Neutrophil (primary cell): ENCODE data around the gene CNKSR1.

Experiments used
- H3K27ac ChIP-seq: fragments of 200-600 bp; sonication (generic); 2 replicates; pipeline ENCODE4 v1.5.1; 2016; ENCODE audit warnings: mild to moderate bottlenecking, moderate library complexity
- H3K27me3 ChIP-seq: fragments of 200-600 bp; sonication (generic); 2 replicates; pipeline ENCODE4 v1.6.0; 2016; ENCODE audit warnings: mild to moderate bottlenecking
- H3K36me3 ChIP-seq: fragments of 200-600 bp; sonication (generic); 2 replicates; pipeline ENCODE4 v1.5.1; 2017
- H3K4me1 ChIP-seq, 2 experiments: fragments of 200-600 bp in 1 of 2; sonication (generic) in 1 of 2; 1 replicate in 1 of 2; 2 replicates in 1 of 2; pipeline versions ENCODE4 v1.5.1 to v1.6.1; 2013 to 2016; ENCODE audit warnings: low read depth in 1 of 2, low read length in 1 of 2, mild to moderate bottlenecking in 1 of 2, moderate library complexity in 1 of 2; ENCODE audit not compliant: control insufficient read depth in 1 of 2, insufficient read depth in 1 of 2
- H3K4me3 ChIP-seq, 2 experiments: fragments of 200-600 bp in 1 of 2; sonication (generic) in 1 of 2; 1 replicate in 1 of 2; 2 replicates in 1 of 2; pipeline ENCODE4 v1.5.1; 2013 to 2016; ENCODE audit warnings: low read depth in 1 of 2, low read length in 1 of 2, mild to moderate bottlenecking in 1 of 2, moderate library complexity in 1 of 2
- H3K9me3 ChIP-seq: fragments of 200-600 bp; sonication (generic); 2 replicates; pipeline ENCODE4 v1.5.1; 2016
- CTCF ChIP-seq: fragments of 200-600 bp; sonication (generic); IDR thresholded peaks from 2 replicates; pipeline ENCODE4 v1.5.1; 2016; ENCODE audit warnings: antibody characterized with exemption

CNKSR1 gene

DNA sequence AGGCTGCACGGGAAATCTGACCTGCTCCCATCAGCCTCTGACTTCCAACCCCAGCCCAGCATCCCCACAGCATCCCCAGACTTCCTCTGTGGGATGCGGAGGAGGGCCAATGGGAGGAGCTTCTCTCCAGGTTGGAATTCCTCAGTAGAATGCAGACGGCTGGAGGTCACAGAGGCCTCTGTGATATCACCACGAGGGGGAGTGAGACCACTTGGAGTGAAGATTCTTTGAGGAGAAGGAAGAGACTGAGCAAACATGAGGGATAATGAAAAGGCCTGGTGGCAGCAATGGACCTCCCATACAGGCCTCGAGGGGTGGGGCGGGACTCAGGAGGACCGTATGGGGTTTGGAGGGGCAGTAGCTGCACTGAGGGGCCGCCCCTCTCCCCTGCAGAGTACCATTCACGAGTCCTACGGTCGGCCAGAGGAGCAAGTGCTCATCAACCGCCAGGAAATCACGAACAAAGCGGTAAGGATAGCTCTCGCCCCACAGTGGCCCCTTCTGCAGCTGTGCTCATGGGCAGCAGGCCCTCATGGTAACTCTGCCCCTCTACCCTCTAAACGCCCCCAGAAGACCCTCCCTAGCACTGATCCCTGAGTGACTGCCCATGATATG, 13.2 kb downstream of the CNKSR1 start, which contains the start of gene CATSPER4:
Gene CATSPER4 (plus strand): TSS at position 230 of the 615 bp plus-strand sequence. CDS start 26 bp downstream, at position 256.
- no peak within 1 kb of the TSS for H3K4me3 ChIP-seq
- no peaks in the 10 kb centered on the region for H3K36me3 ChIP-seq
- no peaks in the 10 kb centered on the region for H3K27me3 ChIP-seq
- H3K27ac ChIP-seq, result no peak within 1 kb of the TSS
- TF ChIP-seq CTCF, result no peak
- no peaks in the 10 kb centered on the region for H3K4me1 ChIP-seq
- no peaks in the 10 kb centered on the region for H3K9me3 ChIP-seq

GRCh38 chr1:26191739-26192138, 14.4 kb downstream of the CNKSR1 start:
- Histone ChIP-seq H3K4me1 (no peaks in the 10 kb centered on the region), H3K27ac (no peak overlapping the region), H3K4me3 (no peak overlapping the region), H3K36me3 (no peaks in the 10 kb centered on the region), H3K27me3 (no peaks in the 10 kb centered on the region), H3K9me3 (no peaks in the 10 kb centered on the region)
- no peak for TF ChIP-seq CTCF

GRCh38 chr1:26195805-26196204, 18.5 kb downstream of the CNKSR1 start:
- no peak for TF ChIP-seq CTCF
- Histone ChIP-seq H3K4me1 (no peaks in the 10 kb centered on the region), H3K27ac (no peak overlapping the region), H3K9me3 (no peaks in the 10 kb centered on the region), H3K36me3 (no peaks in the 10 kb centered on the region), H3K27me3 (no peaks in the 10 kb centered on the region), H3K4me3 (no peak overlapping the region)

GRCh38 chr1:26197301-26197700, 20.0 kb downstream of the CNKSR1 start:
- Histone ChIP-seq H3K4me3 (no peak overlapping the region), H3K36me3 (no peaks in the 10 kb centered on the region), H3K9me3 (no peaks in the 10 kb centered on the region), H3K27ac (no peak overlapping the region), H3K27me3 (no peaks in the 10 kb centered on the region), H3K4me1 (peaks cover 0 to 3% of the 10 kb centered on the region in 2 experiments)
- TF ChIP-seq CTCF, result no peak

GRCh38 chr1:26197813-26198212, 20.5 kb downstream of the CNKSR1 start:
- Histone ChIP-seq H3K9me3 (no peaks in the 10 kb centered on the region), H3K27me3 (no peaks in the 10 kb centered on the region), H3K4me3 (no peak overlapping the region), H3K4me1 (peaks cover 0 to 3% of the 10 kb centered on the region in 2 experiments), H3K27ac (no peak overlapping the region), H3K36me3 (no peaks in the 10 kb centered on the region)
- no peak for TF ChIP-seq CTCF
